Aorta (tissue), 5 donors: ENCODE data around the gene RANBP10. TPM values are rescaled to one million over a fixed set of nuclear protein-coding genes. Genes with fewer than 3 reads are reported as not detected.
"Not testable (repeated sequence)": the region's sequence is repeated elsewhere in the genome, so short reads cannot be mapped to it uniquely, and the experiment has no call there.

ENCODE experiments used
- ATAC-seq: fragments of 200-7000 bp; cut with Tn5 transposase; one replicate; pipeline ENCODE4 v1.9.1; 2022; ENCODE audit warnings: moderate library complexity; ENCODE audit not compliant: low FRiP score
- DNase-seq, 2 donors: peaks; one replicate each; pipeline ENCODE4 v3.0.0-alpha.2; 2020
- H3K27ac ChIP-seq, 2 donors: one replicate each; pipeline ENCODE4 v1.5.1; 2013; ENCODE audit warnings: low read length in 2 of 2, mild to moderate bottlenecking in 2 of 2, moderate library complexity in 2 of 2, control low read depth in 1 of 2, inconsistent platforms in 1 of 2, low read depth in 1 of 2
- H3K27me3 ChIP-seq, 2 donors: one replicate each; pipeline ENCODE4 v1.6.1; 2013; ENCODE audit warnings: control low read depth in 1 of 2, low read length in 1 of 2, mild to moderate bottlenecking in 1 of 2, moderate library complexity in 1 of 2; ENCODE audit not compliant: insufficient read depth in 2 of 2, control insufficient read depth in 1 of 2
- H3K36me3 ChIP-seq, 2 donors: one replicate each; pipeline ENCODE4 v1.6.1; 2013; ENCODE audit warnings: control low read depth in 1 of 2, low read length in 1 of 2, mild to moderate bottlenecking in 1 of 2; ENCODE audit not compliant: insufficient read depth in 2 of 2, control insufficient read depth in 1 of 2
- H3K4me1 ChIP-seq, 2 donors: one replicate each; pipeline ENCODE4 v1.6.1; 2013; ENCODE audit warnings: low read length in 2 of 2, control low read depth in 1 of 2, mild to moderate bottlenecking in 1 of 2, moderate library complexity in 1 of 2; ENCODE audit not compliant: insufficient read depth in 2 of 2, control insufficient read depth in 1 of 2
- H3K4me3 ChIP-seq, 2 donors: one replicate each; pipeline ENCODE4 v1.5.1; 2013; ENCODE audit warnings: low read length in 2 of 2, control low read depth in 1 of 2, mild to moderate bottlenecking in 1 of 2
- H3K9me3 ChIP-seq: one replicate; pipeline ENCODE4 v1.6.1; 2013; ENCODE audit warnings: mild to moderate bottlenecking, low read length; ENCODE audit not compliant: control insufficient read depth
- WGBS, 2 donors: extraction: QIAGEN DNeasy Blood & Tissue Kit; methylation state at CpG; one replicate each; pipeline ENCODE4 v1.1.7; 2013; 5-methylcytosine and 5-hydroxymethylcytosine counted together
- intact Hi-C, 2 donors: fragments of 100-400 bp; cut with DNase I; formaldehyde crosslinking; loops; one replicate each; pipeline versions ENCODE4 v1.14.2 to v1.15.0; 2022
- polyA plus RNA-seq, 2 donors: library from polyadenylated mRNA; stranded (reverse); fragments of 200-250 nt; gene quantifications; one replicate each; pipeline ENCODE4 v1.2.3, GENCODE V29; 2013
- total RNA-seq, 2 donors: library from RNA; stranded (reverse); fragmentation: NEBNext Ultra II Directional; extraction: Animal tissue kit (Norgen Biotek cat#: 25700); gene quantifications; one replicate each; pipeline ENCODE4 v1.2.1, GENCODE V29; 2021
- donor health status: healthy with polysubstance abuse.
- donor health status: Bipolar disorder and iron deficiency.
- donor health status: DM: no; HTN: no; CAD: no.
- donor health status: DM: no; HTN: no; CAD: no.
- donor health status: DM: yes; HTN: yes; CAD: no.

The RANBP10 gene
- total and polyA plus RNA-seq, 4 donors = 5.5 to 21.6 (median 14.8) TPM

DNA sequence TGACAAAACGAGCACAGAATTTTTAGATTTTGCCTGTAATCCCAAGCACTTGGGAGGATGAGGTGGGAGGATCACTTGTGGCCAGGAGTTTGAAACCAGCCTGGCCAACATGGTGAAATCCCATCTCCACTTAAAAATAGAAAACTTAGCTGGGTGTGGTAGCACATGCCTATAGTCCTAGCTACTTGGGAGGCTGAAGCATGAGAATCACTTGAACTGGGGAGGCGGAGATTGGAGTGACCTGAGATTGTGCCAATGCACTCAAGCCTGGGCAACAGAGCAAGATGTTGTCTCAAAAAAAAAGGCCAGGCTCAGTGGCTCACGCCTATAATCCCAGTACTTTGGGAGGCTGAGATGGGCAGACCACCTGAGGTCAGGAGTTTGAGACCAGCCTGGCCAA, 55.0 kb downstream of the RANBP10 start:
- ATAC-seq, H3K4me1 ChIP-seq, intact Hi-C loops, H3K27me3 ChIP-seq, DNase-seq, H3K9me3 ChIP-seq, H3K27ac ChIP-seq, H3K36me3 ChIP-seq, H3K4me3 ChIP-seq: not testable (repeated sequence)
- 95 to 98% methylated on average over 3 of the region's 3 CpGs for WGBS, 2 donors

DNA sequence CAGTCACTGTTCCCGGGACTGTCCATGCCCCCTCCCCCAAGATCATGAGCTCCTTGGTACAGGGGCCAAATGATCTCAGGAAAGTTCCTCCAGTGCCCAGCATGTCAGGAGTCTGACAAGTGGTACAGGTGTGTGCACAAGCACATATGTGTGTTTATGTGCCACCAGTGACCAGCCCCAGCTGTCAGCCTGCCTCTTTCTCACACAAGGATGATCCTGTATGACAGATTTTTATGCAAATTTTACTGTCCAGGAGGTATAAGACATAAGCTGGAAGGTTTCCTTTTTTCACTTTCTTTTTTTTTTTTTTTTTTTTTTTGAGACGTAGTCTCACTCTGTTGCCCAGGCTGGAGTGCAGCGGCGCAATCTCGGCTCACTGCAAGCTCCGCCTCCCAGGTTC, 55.9 kb downstream of the RANBP10 start:
- intact Hi-C loops = no loop called here
- Histone ChIP-seq H3K36me3 (no peaks in the 10 kb centered on the region), H3K9me3 (no peaks in the 10 kb centered on the region), H3K27me3 (no peaks in the 10 kb centered on the region), H3K4me3 (no peak overlapping the region), H3K4me1 (no peaks in the 10 kb centered on the region), H3K27ac (no peak overlapping the region)
- DNase-seq (no peak), ATAC-seq (no peak)
- 94% methylated on average over 5 to 6 of the region's 6 CpGs for WGBS, 2 donors

DNA sequence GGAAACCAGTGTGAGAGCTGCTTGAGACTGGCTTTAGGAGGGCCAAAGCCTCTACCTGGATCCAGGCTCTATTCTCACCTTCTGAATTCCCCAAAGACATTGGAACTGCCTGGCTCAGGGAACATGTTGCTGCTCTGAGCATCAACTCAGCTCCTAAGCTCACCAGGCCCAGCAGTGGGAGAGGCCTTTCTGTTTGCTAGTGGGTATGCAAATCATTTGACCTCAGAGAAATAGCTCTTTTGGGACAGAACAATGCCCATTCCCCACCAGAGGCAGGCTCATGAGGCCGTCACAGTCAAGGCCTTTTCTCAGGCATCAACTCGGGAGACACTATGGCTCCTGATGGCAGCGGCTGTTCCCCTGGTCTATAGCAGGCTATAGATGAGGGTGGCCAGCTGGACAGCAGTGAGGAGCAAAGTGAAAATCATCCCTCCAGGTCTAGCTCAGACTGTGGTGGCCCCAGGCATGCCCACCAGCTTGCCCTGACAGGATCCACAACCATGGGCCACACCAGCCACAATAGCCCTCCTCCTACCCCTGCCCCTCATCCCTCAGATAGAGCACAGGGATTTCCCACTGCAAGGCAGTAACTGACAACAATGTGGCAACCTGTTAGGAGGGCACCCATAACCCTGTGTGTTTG, 56.8 kb downstream of the RANBP10 start:
- WGBS, 2 donors = 92 to 95% methylated on average over 3 of the region's 3 CpGs
- intact Hi-C loops = no loop called here
- H3K27ac ChIP-seq = no peak overlapping the region
- no peaks in the 10 kb centered on the region for H3K9me3 ChIP-seq
- no peaks in the 10 kb centered on the region for H3K4me1 ChIP-seq
- no peak overlapping the region for H3K4me3 ChIP-seq
- no peaks in the 10 kb centered on the region for H3K36me3 ChIP-seq
- DNase-seq (no peak), ATAC-seq (peak; percentile 26)
- no peaks in the 10 kb centered on the region for H3K27me3 ChIP-seq

DNA sequence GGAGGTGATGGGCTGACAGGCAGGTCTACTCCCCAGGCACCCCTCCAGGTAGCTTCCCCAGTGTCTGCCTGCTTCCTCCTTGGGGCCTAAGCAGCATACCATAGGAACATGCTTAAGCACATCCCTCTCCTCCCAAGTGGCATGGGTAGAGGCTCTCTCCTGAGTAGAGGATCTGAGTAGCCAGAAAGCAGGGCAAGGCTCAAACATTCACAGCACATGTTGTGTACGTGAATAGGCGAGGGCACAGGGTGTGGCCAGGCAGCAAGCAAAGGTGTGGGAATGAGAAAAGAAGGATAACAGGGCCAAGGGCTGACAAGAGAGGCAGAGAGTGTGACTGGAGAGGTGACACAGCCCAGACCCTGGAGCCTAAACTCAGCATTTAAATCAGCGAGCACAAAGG, 57.5 kb downstream of the RANBP10 start:
- H3K27ac ChIP-seq = no peak overlapping the region
- H3K27me3 ChIP-seq = no peaks in the 10 kb centered on the region
- H3K36me3 ChIP-seq = no peaks in the 10 kb centered on the region
- no peak for ATAC-seq
- H3K9me3 ChIP-seq = no peaks in the 10 kb centered on the region
- intact Hi-C loops = no loop called here
- no peak for DNase-seq
- H3K4me3 ChIP-seq = no peak overlapping the region
- H3K4me1 ChIP-seq = no peaks in the 10 kb centered on the region
- 93 to 94% methylated on average over 3 of the region's 3 CpGs for WGBS, 2 donors

DNA sequence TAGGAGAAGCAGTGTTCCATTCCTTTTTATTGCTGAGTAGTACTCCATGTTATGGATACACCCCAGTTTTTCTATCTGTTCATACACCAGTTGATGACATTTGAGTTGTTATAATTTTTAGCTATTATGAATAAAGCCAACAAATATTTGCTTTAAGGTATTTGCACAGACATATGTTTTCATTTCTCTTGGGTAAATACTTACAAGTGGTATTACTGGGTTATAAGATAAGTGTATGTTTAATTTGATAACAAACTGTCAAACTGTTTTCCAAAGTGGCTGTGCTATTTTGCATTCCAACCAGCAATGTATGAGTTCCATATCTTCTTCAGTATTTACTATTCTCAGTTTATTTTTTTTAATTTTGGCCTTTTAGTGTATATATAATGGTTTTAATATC, 59.5 kb downstream of the RANBP10 start:
- peaks cover 3 to 9% of the 10 kb centered on the region in 2 donors for H3K36me3 ChIP-seq
- no peak for DNase-seq
- no peaks in the 10 kb centered on the region for H3K27me3 ChIP-seq
- no peak overlapping the region for H3K27ac ChIP-seq
- intact Hi-C loops = no loop called here
- no peak for ATAC-seq
- no peak overlapping the region for H3K4me3 ChIP-seq
- no peaks in the 10 kb centered on the region for H3K9me3 ChIP-seq
- no peaks in the 10 kb centered on the region for H3K4me1 ChIP-seq

DNA sequence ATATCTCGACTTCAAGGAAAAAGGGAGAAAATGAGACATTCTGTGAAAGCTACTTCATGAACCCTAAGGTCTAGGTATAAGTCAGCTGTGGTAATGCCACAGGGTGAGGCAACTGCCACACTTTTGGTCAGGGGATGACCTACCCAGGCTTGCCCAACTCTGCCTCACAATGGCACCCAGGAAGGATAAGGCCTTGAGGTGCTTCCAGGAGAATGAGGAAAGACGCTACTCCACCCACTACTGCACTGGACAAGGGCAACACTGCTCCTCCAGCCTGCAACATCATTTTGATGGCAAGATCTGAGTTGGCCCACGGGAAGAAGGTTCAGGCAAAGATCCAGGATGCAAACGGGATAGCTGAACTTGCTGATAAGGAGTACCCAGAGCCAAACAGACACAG, 65.2 kb downstream of the RANBP10 start:
- no peak for ATAC-seq
- no peak overlapping the region for H3K27ac ChIP-seq
- no peaks in the 10 kb centered on the region for H3K4me1 ChIP-seq
- H3K9me3 ChIP-seq = no peaks in the 10 kb centered on the region
- H3K4me3 ChIP-seq = no peak overlapping the region
- H3K36me3 ChIP-seq = peaks cover 3 to 10% of the 10 kb centered on the region in 2 donors
- H3K27me3 ChIP-seq = no peaks in the 10 kb centered on the region
- intact Hi-C loops = no loop called here
- WGBS, 2 donors = 73 to 78% methylated on average over 4 of the region's 4 CpGs
- DNase-seq = no peak

DNA sequence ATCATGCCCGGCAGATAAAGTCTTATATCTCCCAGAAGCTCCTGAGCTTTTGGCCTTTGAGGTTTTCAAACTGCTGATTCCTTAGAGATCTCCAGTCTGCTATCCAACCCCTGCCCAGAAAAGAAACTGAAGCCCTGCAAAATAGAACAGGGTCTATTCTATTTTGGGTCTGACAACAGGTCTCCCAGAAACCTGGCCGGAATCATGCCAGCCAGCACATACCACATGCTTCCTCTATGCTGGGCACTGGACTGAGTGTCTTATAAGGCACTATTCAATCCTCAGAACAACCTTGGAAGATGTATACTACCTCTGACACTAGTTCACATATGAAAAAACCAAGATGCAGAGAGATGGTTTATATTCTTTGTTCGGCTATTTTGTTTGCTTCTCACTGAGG, 66.0 kb downstream of the RANBP10 start:
- intact Hi-C loops = no loop called here
- ATAC-seq (no peak), DNase-seq (no peak)
- no peak overlapping the region for H3K27ac ChIP-seq
- no peaks in the 10 kb centered on the region for H3K4me1 ChIP-seq
- H3K4me3 ChIP-seq = no peak overlapping the region
- 92 to 93% methylated on average over 3 of the region's 3 CpGs for WGBS, 2 donors
- peaks cover 3 to 13% of the 10 kb centered on the region in 2 donors for H3K36me3 ChIP-seq
- no peaks in the 10 kb centered on the region for H3K9me3 ChIP-seq
- no peaks in the 10 kb centered on the region for H3K27me3 ChIP-seq

DNA sequence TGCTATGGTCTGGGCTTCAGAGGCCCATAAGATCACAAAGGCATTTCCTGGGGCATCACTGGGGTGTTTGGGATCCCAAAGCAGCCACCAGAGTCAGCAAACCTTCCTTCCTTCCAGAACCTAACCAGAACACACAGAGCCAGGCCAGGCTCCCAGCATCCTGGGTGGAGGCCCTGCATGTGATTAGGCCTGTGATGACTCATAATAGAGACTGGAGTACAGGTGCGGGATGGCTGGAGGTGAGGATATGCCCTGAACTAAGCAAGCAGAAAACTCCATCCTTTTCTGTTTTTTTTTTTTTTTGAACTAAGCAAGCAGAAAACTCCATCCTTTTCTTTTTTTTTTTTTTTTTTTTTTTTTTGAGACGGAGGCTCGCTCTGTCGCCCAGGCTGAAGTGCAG, 69.5 kb downstream of the RANBP10 start:
- ATAC-seq (no peak), DNase-seq (no peak)
- WGBS, 2 donors = 81 to 91% methylated on average over 4 of the region's 4 CpGs
- Histone ChIP-seq H3K4me3 (no peak overlapping the region), H3K36me3 (peaks cover 0 to 4% of the 10 kb centered on the region in 2 donors), H3K27me3 (no peaks in the 10 kb centered on the region), H3K4me1 (no peaks in the 10 kb centered on the region), H3K27ac (no peak overlapping the region), H3K9me3 (no peaks in the 10 kb centered on the region)
- intact Hi-C loops = no loop called here

DNA sequence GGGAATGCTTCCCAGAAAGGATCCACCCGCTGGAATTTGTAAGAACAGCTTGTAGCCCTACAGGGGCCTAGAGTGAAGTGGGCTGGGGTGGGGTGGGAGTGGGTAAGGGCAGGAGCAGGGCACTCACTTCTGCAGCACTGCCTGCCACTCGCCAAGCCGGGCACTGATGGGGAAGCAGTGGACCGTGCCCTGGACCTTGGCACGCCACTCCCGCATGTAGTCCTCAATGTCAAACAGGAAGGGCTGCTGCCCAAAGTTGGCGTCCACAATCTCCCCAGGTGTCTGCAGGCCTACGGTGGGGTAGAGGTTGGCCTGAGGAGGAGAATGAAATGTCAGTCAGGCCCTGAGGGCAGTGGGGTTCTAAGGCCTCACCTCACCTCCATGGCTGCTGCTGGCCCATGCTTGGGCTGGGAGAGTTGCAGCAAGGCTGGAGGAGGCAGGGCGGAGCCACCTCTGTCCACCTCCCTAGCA, 71.6 kb downstream of the RANBP10 start:
- intact Hi-C loops = no loop called here
- Histone ChIP-seq H3K4me1 (no peaks in the 10 kb centered on the region), H3K9me3 (no peaks in the 10 kb centered on the region), H3K27me3 (no peaks in the 10 kb centered on the region), H3K36me3 (peaks cover 0 to 4% of the 10 kb centered on the region in 2 donors), H3K4me3 (no peak overlapping the region), H3K27ac (no peak overlapping the region)
- 91 to 92% methylated on average over 9 of the region's 9 CpGs for WGBS, 2 donors
- DNase-seq (peak in 1 of 2 donors; percentile 58), ATAC-seq (no peak)
